Measurements from ENCODE around the gene RBMS1. TPM values are rescaled to one million over a fixed set of nuclear protein-coding genes. Genes with fewer than 3 reads are reported as not detected.

Gene RBMS1
- total and polyA plus RNA-seq, 2 of the 13 experiments (the other 11 are each of a cell fraction or from before 2014, with no cell fraction given): 55.5 to 110 TPM

DNA sequence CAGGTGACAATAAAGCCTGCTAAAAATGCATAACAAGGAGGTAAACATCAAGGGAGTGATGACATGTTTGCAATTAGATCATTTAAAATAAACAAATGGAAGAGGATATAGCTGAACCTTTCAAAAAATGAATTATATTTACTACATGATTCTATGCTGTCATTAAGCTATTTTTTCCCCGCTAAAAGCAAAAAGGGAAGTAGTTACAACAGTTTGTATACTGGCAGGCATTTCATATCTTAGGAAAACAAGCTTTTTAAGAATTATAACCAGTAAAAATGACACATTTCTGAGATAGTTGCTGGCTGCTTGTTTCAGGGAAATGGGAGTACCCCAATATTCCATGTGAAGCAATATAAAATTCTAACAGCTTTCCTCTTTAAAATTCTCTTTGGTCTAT lies 204.5 kb downstream of the RBMS1 start:
- Histone ChIP-seq H3K9me3 (ENCODE audit: low read length) (no peaks in the 10 kb centered on the region), H4K20me1 (ENCODE audit: insufficient read depth, low read length) (no peaks in the 10 kb centered on the region), H3K9ac (ENCODE audit: insufficient read depth, low read depth, low read length) (no peak overlapping the region), H3K27me3 (ENCODE audit: control insufficient read depth in 1 of 2, insufficient read depth in 2 of 2, low read length in 2 of 2) (no peaks in the 10 kb centered on the region), H3K79me2 (ENCODE audit: insufficient read depth, low read length) (no peaks in the 10 kb centered on the region), H3K36me3 (replicated peaks in 1 of 2; ENCODE audit: control insufficient read depth in 1 of 2, insufficient read depth in 2 of 2, low read length in 2 of 2) (peaks cover 6 to 39% of the 10 kb centered on the region in 2 experiments; a peak in 4 of 5 replicates), H2AFZ (ENCODE audit: low read length) (no peak overlapping the region), H3K27ac (ENCODE audit: extremely low read length, insufficient read depth, low read length) (no peak overlapping the region), H3K4me3 (replicated peaks in 1 of 3; ENCODE audit: insufficient read depth in 1 of 3, low read depth in 2 of 3, low read length in 3 of 3) (no peak overlapping the region), H3K4me1 (ENCODE audit: insufficient read depth, low read length) (no peaks in the 10 kb centered on the region), H3K4me2 (ENCODE audit: low read depth, low read length) (no peak overlapping the region)
- no peak for ATAC-seq
- 96% methylated on average over 1 of the region's 1 CpG for WGBS (ENCODE audit: low lambda C conversion rate)
- in situ Hi-C loops (cut with HindIII; ENCODE audit: extremely low pct_ligation_motif_present, low pct_unique_long_range_greater_than_20kb) (no loop called here), intact Hi-C loops (cut with micrococcal nuclease; ENCODE audit: unreplicated experiment) (no loop called here)
- ChIA-PET POLR2A (interaction anchor here (1.4 kb wide), 1 partner anchor 19 kb away, joined by 6 read pairs; no protein-coding TSS in a partner anchor), CTCF (ENCODE audit: low intra/inter-chr PET ratio, low total read pairs) (no interaction called here)
- no peak for FAIRE-seq
- no TSS peak for BruUV-seq (replicated peaks)
- DNase-seq (ENCODE audit: low spot score): no peak
- TF ChIP-seq ZNF772 (CRISPR knock-in tag; IDR thresholded peaks at IDR 0.05) (no peak), ZNF382 (CRISPR knock-in tag; IDR thresholded peaks at IDR 0.05; ENCODE audit: borderline replicate concordance) (no peak), ZFY (CRISPR knock-in tag; IDR thresholded peaks at IDR 0.05) (no peak), ZNF24 (IDR thresholded peaks at IDR 0.05) (no peak), ISX (CRISPR knock-in tag; conservative IDR thresholded peaks at IDR 0.05) (no peak), MTA3 (CRISPR knock-in tag; IDR thresholded peaks at IDR 0.05) (no peak), ZNF350 (CRISPR knock-in tag; IDR thresholded peaks at IDR 0.05; ENCODE audit: borderline replicate concordance, low read depth) (no peak), ZNF878 (CRISPR knock-in tag; IDR thresholded peaks at IDR 0.05) (no peak)
- TF ChIP-seq, protein P1, sequence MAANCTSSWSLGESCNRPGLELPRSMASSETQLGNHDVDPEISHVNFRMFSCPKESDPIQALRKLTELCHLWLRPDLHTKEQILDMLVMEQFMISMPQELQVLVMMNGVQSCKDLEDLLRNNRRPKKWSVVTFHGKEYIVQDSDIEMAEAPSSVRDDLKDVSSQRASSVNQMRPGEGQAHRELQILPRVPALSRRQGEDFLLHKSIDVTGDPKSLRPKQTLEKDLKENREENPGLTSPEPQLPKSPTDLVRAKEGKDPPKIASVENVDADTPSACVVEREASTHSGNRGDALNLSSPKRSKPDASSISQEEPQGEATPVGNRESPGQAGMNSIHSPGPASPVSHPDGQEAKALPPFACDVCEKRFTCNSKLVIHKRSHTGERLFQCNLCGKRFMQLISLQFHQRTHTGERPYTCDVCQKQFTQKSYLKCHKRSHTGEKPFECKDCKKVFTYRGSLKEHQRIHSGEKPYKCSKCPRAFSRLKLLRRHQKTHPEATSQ (CRISPR knock-in tag; IDR thresholded peaks at IDR 0.05; ENCODE audit: borderline replicate concordance): no peak
- TF ChIP-seq, protein P2, sequence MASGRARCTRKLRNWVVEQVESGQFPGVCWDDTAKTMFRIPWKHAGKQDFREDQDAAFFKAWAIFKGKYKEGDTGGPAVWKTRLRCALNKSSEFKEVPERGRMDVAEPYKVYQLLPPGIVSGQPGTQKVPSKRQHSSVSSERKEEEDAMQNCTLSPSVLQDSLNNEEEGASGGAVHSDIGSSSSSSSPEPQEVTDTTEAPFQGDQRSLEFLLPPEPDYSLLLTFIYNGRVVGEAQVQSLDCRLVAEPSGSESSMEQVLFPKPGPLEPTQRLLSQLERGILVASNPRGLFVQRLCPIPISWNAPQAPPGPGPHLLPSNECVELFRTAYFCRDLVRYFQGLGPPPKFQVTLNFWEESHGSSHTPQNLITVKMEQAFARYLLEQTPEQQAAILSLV (CRISPR knock-in tag; IDR thresholded peaks at IDR 0.05; ENCODE audit: borderline replicate concordance): no peak
- TF ChIP-seq, protein P3, sequence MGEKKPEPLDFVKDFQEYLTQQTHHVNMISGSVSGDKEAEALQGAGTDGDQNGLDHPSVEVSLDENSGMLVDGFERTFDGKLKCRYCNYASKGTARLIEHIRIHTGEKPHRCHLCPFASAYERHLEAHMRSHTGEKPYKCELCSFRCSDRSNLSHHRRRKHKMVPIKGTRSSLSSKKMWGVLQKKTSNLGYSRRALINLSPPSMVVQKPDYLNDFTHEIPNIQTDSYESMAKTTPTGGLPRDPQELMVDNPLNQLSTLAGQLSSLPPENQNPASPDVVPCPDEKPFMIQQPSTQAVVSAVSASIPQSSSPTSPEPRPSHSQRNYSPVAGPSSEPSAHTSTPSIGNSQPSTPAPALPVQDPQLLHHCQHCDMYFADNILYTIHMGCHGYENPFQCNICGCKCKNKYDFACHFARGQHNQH (CRISPR knock-in tag; IDR thresholded peaks at IDR 0.05): no peak
- TF ChIP-seq, protein P4, sequence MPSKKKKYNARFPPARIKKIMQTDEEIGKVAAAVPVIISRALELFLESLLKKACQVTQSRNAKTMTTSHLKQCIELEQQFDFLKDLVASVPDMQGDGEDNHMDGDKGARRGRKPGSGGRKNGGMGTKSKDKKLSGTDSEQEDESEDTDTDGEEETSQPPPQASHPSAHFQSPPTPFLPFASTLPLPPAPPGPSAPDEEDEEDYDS (CRISPR knock-in tag; IDR thresholded peaks at IDR 0.05): no peak
- TF ChIP-seq, protein P5, sequence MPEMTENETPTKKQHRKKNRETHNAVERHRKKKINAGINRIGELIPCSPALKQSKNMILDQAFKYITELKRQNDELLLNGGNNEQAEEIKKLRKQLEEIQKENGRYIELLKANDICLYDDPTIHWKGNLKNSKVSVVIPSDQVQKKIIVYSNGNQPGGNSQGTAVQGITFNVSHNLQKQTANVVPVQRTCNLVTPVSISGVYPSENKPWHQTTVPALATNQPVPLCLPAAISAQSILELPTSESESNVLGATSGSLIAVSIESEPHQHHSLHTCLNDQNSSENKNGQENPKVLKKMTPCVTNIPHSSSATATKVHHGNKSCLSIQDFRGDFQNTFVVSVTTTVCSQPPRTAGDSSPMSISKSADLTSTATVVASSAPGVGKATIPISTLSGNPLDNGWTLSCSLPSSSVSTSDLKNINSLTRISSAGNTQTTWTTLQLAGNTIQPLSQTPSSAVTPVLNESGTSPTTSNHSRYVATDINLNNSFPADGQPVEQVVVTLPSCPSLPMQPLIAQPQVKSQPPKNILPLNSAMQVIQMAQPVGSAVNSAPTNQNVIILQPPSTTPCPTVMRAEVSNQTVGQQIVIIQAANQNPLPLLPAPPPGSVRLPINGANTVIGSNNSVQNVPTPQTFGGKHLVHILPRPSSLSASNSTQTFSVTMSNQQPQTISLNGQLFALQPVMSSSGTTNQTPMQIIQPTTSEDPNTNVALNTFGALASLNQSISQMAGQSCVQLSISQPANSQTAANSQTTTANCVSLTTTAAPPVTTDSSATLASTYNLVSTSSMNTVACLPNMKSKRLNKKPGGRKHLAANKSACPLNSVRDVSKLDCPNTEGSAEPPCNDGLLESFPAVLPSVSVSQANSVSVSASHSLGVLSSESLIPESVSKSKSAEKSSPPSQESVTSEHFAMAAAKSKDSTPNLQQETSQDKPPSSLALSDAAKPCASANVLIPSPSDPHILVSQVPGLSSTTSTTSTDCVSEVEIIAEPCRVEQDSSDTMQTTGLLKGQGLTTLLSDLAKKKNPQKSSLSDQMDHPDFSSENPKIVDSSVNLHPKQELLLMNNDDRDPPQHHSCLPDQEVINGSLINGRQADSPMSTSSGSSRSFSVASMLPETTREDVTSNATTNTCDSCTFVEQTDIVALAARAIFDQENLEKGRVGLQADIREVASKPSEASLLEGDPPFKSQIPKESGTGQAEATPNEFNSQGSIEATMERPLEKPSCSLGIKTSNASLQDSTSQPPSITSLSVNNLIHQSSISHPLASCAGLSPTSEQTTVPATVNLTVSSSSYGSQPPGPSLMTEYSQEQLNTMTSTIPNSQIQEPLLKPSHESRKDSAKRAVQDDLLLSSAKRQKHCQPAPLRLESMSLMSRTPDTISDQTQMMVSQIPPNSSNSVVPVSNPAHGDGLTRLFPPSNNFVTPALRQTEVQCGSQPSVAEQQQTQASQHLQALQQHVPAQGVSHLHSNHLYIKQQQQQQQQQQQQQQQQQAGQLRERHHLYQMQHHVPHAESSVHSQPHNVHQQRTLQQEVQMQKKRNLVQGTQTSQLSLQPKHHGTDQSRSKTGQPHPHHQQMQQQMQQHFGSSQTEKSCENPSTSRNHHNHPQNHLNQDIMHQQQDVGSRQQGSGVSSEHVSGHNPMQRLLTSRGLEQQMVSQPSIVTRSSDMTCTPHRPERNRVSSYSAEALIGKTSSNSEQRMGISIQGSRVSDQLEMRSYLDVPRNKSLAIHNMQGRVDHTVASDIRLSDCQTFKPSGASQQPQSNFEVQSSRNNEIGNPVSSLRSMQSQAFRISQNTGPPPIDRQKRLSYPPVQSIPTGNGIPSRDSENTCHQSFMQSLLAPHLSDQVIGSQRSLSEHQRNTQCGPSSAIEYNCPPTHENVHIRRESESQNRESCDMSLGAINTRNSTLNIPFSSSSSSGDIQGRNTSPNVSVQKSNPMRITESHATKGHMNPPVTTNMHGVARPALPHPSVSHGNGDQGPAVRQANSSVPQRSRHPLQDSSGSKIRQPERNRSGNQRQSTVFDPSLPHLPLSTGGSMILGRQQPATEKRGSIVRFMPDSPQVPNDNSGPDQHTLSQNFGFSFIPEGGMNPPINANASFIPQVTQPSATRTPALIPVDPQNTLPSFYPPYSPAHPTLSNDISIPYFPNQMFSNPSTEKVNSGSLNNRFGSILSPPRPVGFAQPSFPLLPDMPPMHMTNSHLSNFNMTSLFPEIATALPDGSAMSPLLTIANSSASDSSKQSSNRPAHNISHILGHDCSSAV (CRISPR knock-in tag; IDR thresholded peaks at IDR 0.05; ENCODE audit: borderline replicate concordance): no peak

All from HepG2 (cell line).